Endothelial cell of umbilical vein (primary cell): ENCODE results near the gene ST6GAL1. TPM values are rescaled to one million over a fixed set of nuclear protein-coding genes. Genes with fewer than 3 reads are reported as not detected.

Source experiments
- BruUV-seq: library from RNA; stranded (reverse); fragments of 400-500 nt; replicated peaks from 2 replicates; lab custom pipeline; 2021; lab: Mats Ljungman, UMichigan
- CTCF ChIA-PET: fragments of 300-600, 350-600 bp; sonication (Branson Sonifier 250); formaldehyde crosslinking; loops from one replicate; lab custom pipeline; 2021; ENCODE audit warnings: antibody characterized with exemption, inconsistent platforms; lab: Charles Lee
- POLR2A ChIA-PET: fragments of 300-600, 350-600 bp; sonication (Branson Sonifier 250); formaldehyde crosslinking; loops from one replicate; lab custom pipeline; 2021; ENCODE audit warnings: antibody characterized with exemption, inconsistent platforms; lab: Charles Lee
- DNase-seq: peaks from one replicate; pipeline ENCODE4 v3.0.0-alpha.2; 2011; ENCODE audit warnings: low read depth, low spot score
- FAIRE-seq: peaks from 2 replicates; lab custom pipeline; 2011; peaks lifted over from hg19 to GRCh38; lab: Jason Lieb, UNC
- H2AFZ ChIP-seq: 2 replicates; pipeline ENCODE4 v1.6.0; 2012; ENCODE audit warnings: low read depth, low read length, control low read depth, inconsistent platforms
- H3K27ac ChIP-seq: 2 replicates; pipeline ENCODE4 v1.5.1; 2011; ENCODE audit warnings: low read depth, mild to moderate bottlenecking, control low read depth, low read length, moderate library complexity; ENCODE audit not compliant: insufficient read depth
- H3K27me3 ChIP-seq, 2 experiments: 2 replicates each; pipeline versions ENCODE4 v1.6.0 to v1.6.1; 2011; ENCODE audit warnings: low read length in 2 of 2, mixed read lengths in 1 of 2; ENCODE audit not compliant: control insufficient read depth in 2 of 2, insufficient read depth in 2 of 2
- H3K36me3 ChIP-seq, 2 experiments: 2 replicates in 1 of 2; 3 replicates in 1 of 2; pipeline ENCODE4 v1.5.1; 2011; ENCODE audit warnings: low read length in 2 of 2, mild to moderate bottlenecking in 1 of 2, moderate library complexity in 1 of 2; ENCODE audit not compliant: control insufficient read depth in 2 of 2, insufficient read depth in 2 of 2; ENCODE audit errors: extremely low read depth in 1 of 2
- H3K4me1 ChIP-seq: 3 replicates; pipeline ENCODE4 v1.5.1; 2011; ENCODE audit warnings: mild to moderate bottlenecking, low read length; ENCODE audit not compliant: control insufficient read depth, insufficient read depth; ENCODE audit errors: extremely low read depth
- H3K4me2 ChIP-seq: 2 replicates; pipeline ENCODE4 v1.6.1; 2011; ENCODE audit warnings: low read length, control low read depth, mixed read lengths; ENCODE audit not compliant: insufficient read depth
- H3K4me3 ChIP-seq, 3 experiments: fragments of 200-600 bp in 1 of 3; sonication (generic), shearing (Covaris generic) in 1 of 3; replicated peaks in 1 of 3; 2 replicates each; pipeline ENCODE4 v1.5.1; 2011 to 2016; ENCODE audit warnings: control low read depth in 3 of 3, low read length in 3 of 3, mild to moderate bottlenecking in 2 of 3, inconsistent platforms in 1 of 3, low read depth in 1 of 3, moderate library complexity in 1 of 3; ENCODE audit not compliant: insufficient read depth in 1 of 3
- H3K79me2 ChIP-seq: 2 replicates; pipeline ENCODE4 v1.6.0; 2012; ENCODE audit warnings: low read length, inconsistent platforms; ENCODE audit not compliant: control insufficient read depth, insufficient read depth
- H3K9ac ChIP-seq: replicated peaks from 2 replicates; pipeline ENCODE3; 2011; ENCODE audit warnings: low read length, control low read depth; ENCODE audit not compliant: insufficient read depth; ENCODE audit errors: extremely low read depth
- H3K9me1 ChIP-seq: replicated peaks from 3 replicates; pipeline ENCODE4 v1.6.0; 2011; ENCODE audit warnings: mild to moderate bottlenecking, low read length; ENCODE audit not compliant: control insufficient read depth, insufficient read depth; ENCODE audit errors: extremely low read depth
- H3K9me3 ChIP-seq: replicated peaks from 2 replicates; pipeline ENCODE4 v1.5.1; 2012; ENCODE audit warnings: low read length, inconsistent platforms; ENCODE audit not compliant: control insufficient read depth, insufficient read depth
- H4K20me1 ChIP-seq: replicated peaks from 2 replicates; pipeline ENCODE3; 2011; ENCODE audit warnings: mild to moderate bottlenecking, low read length; ENCODE audit not compliant: control insufficient read depth, insufficient read depth; ENCODE audit errors: extremely low read depth
- EZH2 ChIP-seq: IDR thresholded peaks from 2 replicates; pipeline ENCODE4 v1.6.1; 2012; ENCODE audit warnings: borderline replicate concordance, low read depth, mild to moderate bottlenecking, moderate library complexity, low read length, inconsistent platforms; ENCODE audit not compliant: severe bottlenecking
- FOS ChIP-seq: IDR thresholded peaks from 2 replicates; pipeline ENCODE4 v1.6.1; 2011; ENCODE audit warnings: mild to moderate bottlenecking, low read length, moderate library complexity, borderline replicate concordance; ENCODE audit not compliant: insufficient read depth
- GATA2 ChIP-seq: IDR thresholded peaks from 2 replicates; pipeline ENCODE4 v1.7.0; 2011; ENCODE audit warnings: low read depth, mild to moderate bottlenecking, moderate library complexity, mixed read lengths, low read length; ENCODE audit not compliant: insufficient read length, insufficient read depth
- JUN ChIP-seq: IDR thresholded peaks from 2 replicates; pipeline ENCODE4 v1.6.1; 2011; ENCODE audit warnings: borderline replicate concordance, low read depth; ENCODE audit not compliant: insufficient read length, insufficient read depth
- MYC ChIP-seq: IDR thresholded peaks from one replicate; pipeline ENCODE4 v1.6.1; 2011; ENCODE audit warnings: mild to moderate bottlenecking, low read depth, low read length
- POLR2A ChIP-seq: IDR thresholded peaks from 2 replicates; pipeline ENCODE4 v1.6.1; 2012; ENCODE audit warnings: low read depth, mild to moderate bottlenecking, control low read depth, low read length
- POLR2AphosphoS5 ChIP-seq: IDR thresholded peaks from 2 replicates; pipeline ENCODE4 v1.6.1; 2012; ENCODE audit warnings: low read depth, mild to moderate bottlenecking, control low read depth, low read length, moderate library complexity; ENCODE audit not compliant: insufficient read depth
- dilution Hi-C: fragments of 300-500 bp; cut with MboI; formaldehyde crosslinking; loops from one replicate; pipeline ENCODE4 v1.15.0; 2019; ENCODE audit warnings: low sequenced_read_pairs; ENCODE audit not compliant: extremely low pct_ligation_motif_present
- intact Hi-C: fragments of 100-400 bp; cut with micrococcal nuclease; formaldehyde crosslinking; loops from one replicate; pipeline ENCODE4 v1.10.0; 2022
- polyA plus RNA-seq, 4 experiments: library from polyadenylated mRNA; depleted of rRNA in 3 of 4; stranded (reverse) in 3 of 4; unstranded in 1 of 4; fragments of >200 nt; gene quantifications; 2 replicates each; pipeline versions ENCODE4 v1.2.1 to v1.2.3, GENCODE V29; 2011 to 2012; ENCODE audit warnings: missing spikeins in 1 of 4
- total RNA-seq: library from RNA; stranded (reverse); gene quantifications from 2 replicates; pipeline ENCODE4 v1.2.3, GENCODE V29; 2021
- TF ChIP-seq, protein P1 (sequence below): IDR thresholded peaks from 2 replicates; pipeline ENCODE4 v1.6.1; 2011; ENCODE audit not compliant: insufficient read depth, insufficient read length
- TF ChIP-seq, protein P2 (sequence below), 2 donors: IDR thresholded peaks; 1 replicate in 1 of 2; 2 replicates in 1 of 2; pipeline ENCODE4 v1.5.1; 2011; ENCODE audit warnings: low read length in 2 of 2, mild to moderate bottlenecking in 2 of 2, moderate library complexity in 2 of 2, control low read depth in 1 of 2, inconsistent platforms in 1 of 2, low read depth in 1 of 2; ENCODE audit not compliant: insufficient read depth in 1 of 2; ENCODE audit errors: extremely low read depth in 1 of 2

ST6GAL1 gene
- total and polyA plus RNA-seq, 2 donors (not counting 3 experiments of a cell fraction or from before 2014, with no cell fraction given) = 63.9 to 101 TPM

DNA sequence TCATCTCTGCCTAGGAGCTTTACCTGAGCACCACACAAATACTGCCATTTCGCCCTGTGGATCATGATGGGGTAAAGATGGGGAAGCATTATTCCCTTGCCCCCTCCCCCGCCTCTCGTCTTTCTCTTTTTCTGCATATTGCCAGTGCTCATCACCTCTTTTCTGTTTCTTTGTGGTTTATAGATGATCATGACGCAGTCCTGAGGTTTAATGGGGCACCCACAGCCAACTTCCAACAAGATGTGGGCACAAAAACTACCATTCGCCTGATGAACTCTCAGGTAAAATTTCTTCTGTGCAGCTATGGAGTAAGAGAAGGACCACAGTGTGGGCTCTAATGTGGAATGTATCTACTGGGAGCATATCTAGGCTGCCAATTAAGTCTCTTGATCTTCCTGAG is 120.7 kb downstream of the ST6GAL1 start:
- H3K9me1 ChIP-seq = no peaks in the 10 kb centered on the region
- intact Hi-C loops = no loop called here
- H3K9me3 ChIP-seq = no peaks in the 10 kb centered on the region
- no peaks in the 10 kb centered on the region for H3K27me3 ChIP-seq
- DNase-seq = no peak
- no peak overlapping the region for H3K27ac ChIP-seq
- no peak overlapping the region for H2AFZ ChIP-seq
- H3K36me3 ChIP-seq = peaks cover 0 to 15% of the 10 kb centered on the region in 2 experiments
- no peak overlapping the region for H3K4me3 ChIP-seq
- POLR2A ChIA-PET = interaction anchor here (0.7 kb wide), 1 partner anchor 80 kb away, joined by 3 read pairs; no protein-coding TSS in a partner anchor
- CTCF ChIA-PET = interaction anchor here (0.6 to 1.5 kb wide), 2 partner anchors 98 to 202 kb away, joined by 3 to 4 read pairs; no protein-coding TSS in a partner anchor
- TF ChIP-seq POLR2A (no peak), JUN (no peak), POLR2AphosphoS5 (no peak), MYC (no peak), EZH2 (no peak), GATA2 (no peak), FOS (no peak)
- TF ChIP-seq, protein P1, sequence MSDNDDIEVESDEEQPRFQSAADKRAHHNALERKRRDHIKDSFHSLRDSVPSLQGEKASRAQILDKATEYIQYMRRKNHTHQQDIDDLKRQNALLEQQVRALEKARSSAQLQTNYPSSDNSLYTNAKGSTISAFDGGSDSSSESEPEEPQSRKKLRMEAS = no peak
- TF ChIP-seq, protein P2, sequence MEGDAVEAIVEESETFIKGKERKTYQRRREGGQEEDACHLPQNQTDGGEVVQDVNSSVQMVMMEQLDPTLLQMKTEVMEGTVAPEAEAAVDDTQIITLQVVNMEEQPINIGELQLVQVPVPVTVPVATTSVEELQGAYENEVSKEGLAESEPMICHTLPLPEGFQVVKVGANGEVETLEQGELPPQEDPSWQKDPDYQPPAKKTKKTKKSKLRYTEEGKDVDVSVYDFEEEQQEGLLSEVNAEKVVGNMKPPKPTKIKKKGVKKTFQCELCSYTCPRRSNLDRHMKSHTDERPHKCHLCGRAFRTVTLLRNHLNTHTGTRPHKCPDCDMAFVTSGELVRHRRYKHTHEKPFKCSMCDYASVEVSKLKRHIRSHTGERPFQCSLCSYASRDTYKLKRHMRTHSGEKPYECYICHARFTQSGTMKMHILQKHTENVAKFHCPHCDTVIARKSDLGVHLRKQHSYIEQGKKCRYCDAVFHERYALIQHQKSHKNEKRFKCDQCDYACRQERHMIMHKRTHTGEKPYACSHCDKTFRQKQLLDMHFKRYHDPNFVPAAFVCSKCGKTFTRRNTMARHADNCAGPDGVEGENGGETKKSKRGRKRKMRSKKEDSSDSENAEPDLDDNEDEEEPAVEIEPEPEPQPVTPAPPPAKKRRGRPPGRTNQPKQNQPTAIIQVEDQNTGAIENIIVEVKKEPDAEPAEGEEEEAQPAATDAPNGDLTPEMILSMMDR (IDR thresholded peaks at IDR 0.05; ENCODE audit: extremely low read depth in 1 of 2, insufficient read depth in 1 of 2, low read depth in 1 of 2, low read length in 2 of 2) = no peak
- no peaks in the 10 kb centered on the region for H3K4me1 ChIP-seq
- H4K20me1 ChIP-seq = no peaks in the 10 kb centered on the region
- no peak overlapping the region for H3K4me2 ChIP-seq
- no peak overlapping the region for H3K9ac ChIP-seq
- FAIRE-seq = no peak
- no TSS peak for BruUV-seq
- dilution Hi-C loops = no loop called here
- H3K79me2 ChIP-seq = peaks cover 8% of the 10 kb centered on the region
